Chondrocyte (in vitro differentiated cells): ENCODE measurements around the gene NKX3-2. TPM values are rescaled to one million over a fixed set of nuclear protein-coding genes. Genes with fewer than 3 reads are reported as not detected.
A peak's percentile ranks its signal among the peaks of the same experiment; 100 is the strongest.

Experiments used
- DNase-seq: peaks from one replicate; pipeline ENCODE4 v3.0.0; 2021; ENCODE audit warnings: mixed read lengths, low spot score
- H3K27ac Mint-ChIP-seq: one replicate; pipeline ENCODE4 v1.8.0; 2021; ENCODE audit warnings: mild to moderate bottlenecking, moderate library complexity, mixed read lengths; ENCODE audit not compliant: unreplicated experiment
- H3K27me3 Mint-ChIP-seq: 2 replicates; pipeline ENCODE4 v1.8.0; 2021; ENCODE audit warnings: low read depth, mixed read lengths
- H3K36me3 Mint-ChIP-seq: 2 replicates; pipeline ENCODE4 v1.8.0; 2021; ENCODE audit warnings: low read depth, mixed read lengths
- H3K4me1 Mint-ChIP-seq: 2 replicates; pipeline ENCODE4 v1.8.0; 2021; ENCODE audit warnings: low read depth, mild to moderate bottlenecking, mixed read lengths
- H3K4me3 Mint-ChIP-seq: one replicate; pipeline ENCODE4 v1.8.0; 2021; ENCODE audit warnings: mild to moderate bottlenecking, moderate library complexity, mixed read lengths; ENCODE audit not compliant: unreplicated experiment
- H3K9me3 Mint-ChIP-seq: 2 replicates; pipeline ENCODE4 v1.8.0; 2021; ENCODE audit warnings: low read depth, mixed read lengths
- CTCF ChIP-seq: fragments of 200-600 bp; sonication (generic); IDR thresholded peaks from 2 replicates; pipeline ENCODE4 v1.5.0; 2021; ENCODE audit warnings: antibody characterized with exemption, mild to moderate bottlenecking, moderate library complexity
- long read RNA-seq: library from polyadenylated mRNA; stranded (forward); transcript quantifications from one replicate; pipeline ENCODE4 v2.0.0, GENCODE V29; 2021
- total RNA-seq: library from RNA; stranded (reverse); gene quantifications from 3 replicates; pipeline ENCODE4 v1.2.1, GENCODE V29; 2021

NKX3-2 gene
- total RNA-seq, result 2.4 to 4.9 TPM (median 3.4 TPM) in 3 replicates
- long read RNA-seq, partial matches to known transcripts, result 0 of 3 reads
- long read RNA-seq, other reads (novel, unspliced or antisense), result 1 of 3 reads

- Mint-ChIP-seq H3K4me1 (peaks cover 31% of the 10 kb centered on the region), H3K27me3 (peaks cover 36% of the 10 kb centered on the region), H3K36me3 (peaks cover 2% of the 10 kb centered on the region), H3K9me3 (no peaks in the 10 kb centered on the region), H3K27ac (peak within 1 kb of the TSS; percentile 74), H3K4me3 (peak within 1 kb of the TSS; percentile 79)
- no peak for TF ChIP-seq CTCF
- DNase-seq, result no peak
Observed at GRCh38 chr4:13543839-13544605, at the start of gene NKX3-2. Gene NKX3-2, minus strand, starts transcription at chr4:13544508. Its CDS starts 94 bp downstream, at chr4:13544414.

GRCh38 chr4:13592220-13592619 is 47.9 kb upstream of the NKX3-2 start:
- no peak overlapping the region for H3K4me3 Mint-ChIP-seq
- no peaks in the 10 kb centered on the region for H3K9me3 Mint-ChIP-seq
- no peak for TF ChIP-seq CTCF
- DNase-seq, result no peak
- no peaks in the 10 kb centered on the region for H3K4me1 Mint-ChIP-seq
- no peaks in the 10 kb centered on the region for H3K27me3 Mint-ChIP-seq
- peaks cover 24% of the 10 kb centered on the region for H3K36me3 Mint-ChIP-seq
- H3K27ac Mint-ChIP-seq, result no peak overlapping the region

- no peak overlapping the region for H3K27ac Mint-ChIP-seq
- H3K9me3 Mint-ChIP-seq, result no peaks in the 10 kb centered on the region
- no peaks in the 10 kb centered on the region for H3K27me3 Mint-ChIP-seq
- H3K4me3 Mint-ChIP-seq, result no peak overlapping the region
- H3K36me3 Mint-ChIP-seq, result peaks cover 18% of the 10 kb centered on the region
- no peak for DNase-seq
- no peaks in the 10 kb centered on the region for H3K4me1 Mint-ChIP-seq
- no peak for TF ChIP-seq CTCF
Observed at GRCh38 chr4:13590766-13591165, 46.5 kb upstream of the NKX3-2 start.

- Mint-ChIP-seq H3K4me1 (no peaks in the 10 kb centered on the region), H3K27me3 (no peaks in the 10 kb centered on the region), H3K27ac (no peak overlapping the region), H3K4me3 (no peak overlapping the region), H3K9me3 (no peaks in the 10 kb centered on the region), H3K36me3 (peaks cover 17% of the 10 kb centered on the region)
- no peak for TF ChIP-seq CTCF
- DNase-seq, result no peak
Observed at GRCh38 chr4:13588954-13589353, 44.6 kb upstream of the NKX3-2 start.

- Mint-ChIP-seq H3K36me3 (peaks cover 33% of the 10 kb centered on the region), H3K9me3 (no peaks in the 10 kb centered on the region), H3K4me1 (no peaks in the 10 kb centered on the region), H3K27ac (no peak overlapping the region), H3K27me3 (no peaks in the 10 kb centered on the region), H3K4me3 (no peak overlapping the region)
- DNase-seq, result no peak
- TF ChIP-seq CTCF, result no peak
Observed at GRCh38 chr4:13584481-13584880, 40.2 kb upstream of the NKX3-2 start.
